Activated CD8-positive, alpha-beta memory T cell treated with anti-CD3 and anti-CD28 coated beads, Interleukin-2, amount 50 U/mL, for 24 hours (primary cell): ENCODE results near the gene UBE2F.
"Not testable (repeated sequence)": the region's sequence is repeated elsewhere in the genome, so short reads cannot be mapped to it uniquely, and the experiment has no call there.

Experiments
- DNase-seq: peaks from one replicate; pipeline ENCODE4 v3.0.0-alpha.2; 2020; ENCODE audit errors: extremely low read depth

UBE2F gene

GRCh38 chr2:237979331-237979730, 12.5 kb downstream of the UBE2F start:
- DNase-seq: no peak

DNA sequence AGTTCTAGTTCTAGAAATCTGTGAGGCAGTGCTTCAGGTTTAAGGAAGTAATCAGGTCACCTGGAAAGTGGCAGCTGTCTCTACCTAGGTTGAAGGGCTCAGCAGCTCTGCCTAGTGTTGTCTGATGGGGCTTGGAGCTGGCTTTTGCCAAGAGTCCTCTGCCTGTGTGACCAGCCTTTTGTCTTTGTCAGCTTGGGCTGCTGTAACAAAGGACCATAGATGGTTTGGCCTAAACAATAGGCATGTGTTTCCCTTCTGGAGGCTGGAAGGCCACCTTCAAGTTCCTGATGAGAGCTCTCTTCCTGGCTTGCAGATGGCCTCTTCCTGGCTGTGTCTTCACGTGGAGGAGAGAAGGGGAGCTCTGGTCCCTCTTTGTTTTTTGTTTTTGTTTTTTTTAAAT, 13.3 kb downstream of the UBE2F start:
- no peak for DNase-seq

DNA sequence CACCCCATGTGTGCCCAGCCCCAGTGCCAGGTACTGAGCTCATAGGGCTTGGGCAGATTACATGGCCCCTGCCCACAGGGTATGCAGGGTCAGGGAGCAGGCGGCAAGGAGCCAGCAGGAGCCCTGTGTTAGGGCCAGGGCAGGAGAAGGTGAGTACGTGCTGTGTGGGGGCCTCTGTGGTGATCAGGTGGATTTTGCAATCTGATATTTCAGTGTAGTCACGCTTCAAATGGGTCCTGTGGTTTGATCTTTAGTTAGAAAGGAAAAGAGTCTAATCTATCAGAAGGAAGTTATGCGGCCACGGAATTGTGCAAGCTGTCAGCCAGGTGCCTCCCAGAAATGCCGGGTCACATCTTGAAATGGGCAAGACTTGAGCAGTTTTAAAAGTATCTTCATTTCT, 13.9 kb downstream of the UBE2F start:
- DNase-seq: no peak

DNA sequence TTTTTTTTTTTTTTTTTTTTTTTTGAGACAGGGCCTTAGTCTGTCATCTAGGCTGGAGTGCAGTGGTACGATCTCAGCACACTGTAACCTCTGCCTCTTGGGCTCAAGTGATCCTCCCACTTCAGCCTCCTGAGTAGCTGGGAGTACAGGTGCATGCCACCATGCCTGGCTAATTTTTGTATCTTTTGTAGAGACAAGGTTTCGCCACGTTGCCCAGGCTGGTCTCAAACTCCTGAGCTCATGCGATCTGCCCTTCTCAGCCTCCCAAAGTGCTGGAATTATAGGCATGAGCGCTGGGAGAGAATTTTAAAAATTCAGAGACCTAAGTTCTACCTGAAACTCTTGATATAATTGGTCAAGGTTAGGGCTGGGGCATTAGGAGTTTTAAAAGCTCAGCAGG, 14.8 kb downstream of the UBE2F start:
- not testable (repeated sequence) for DNase-seq

- DNase-seq: no peak
Measured at GRCh38 chr2:237982039-237982725, 15.4 kb downstream of the UBE2F start.

GRCh38 chr2:237983922-237984321, 17.1 kb downstream of the UBE2F start:
- DNase-seq: no peak

DNA sequence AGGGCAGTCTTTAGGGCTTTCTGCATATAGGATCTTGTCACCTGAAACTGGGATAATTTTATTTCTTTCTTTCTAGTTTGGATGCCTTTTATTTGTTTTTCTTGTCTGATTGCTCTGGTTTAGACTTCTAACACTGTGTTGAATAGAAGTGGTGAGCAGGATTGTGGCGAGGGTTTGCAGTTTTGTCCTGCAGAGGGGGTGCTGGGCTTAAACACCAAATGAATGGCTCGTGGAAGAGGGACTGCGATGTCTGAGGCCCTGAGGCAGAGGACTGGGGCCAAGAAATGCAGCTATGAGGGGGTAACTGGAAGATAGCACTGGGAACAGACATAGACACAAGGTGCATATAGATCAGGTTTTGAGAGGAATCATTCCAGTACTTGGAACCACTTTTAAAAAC, 20.5 kb downstream of the UBE2F start:
- DNase-seq: no peak

GRCh38 chr2:237993701-237994100, 26.9 kb downstream of the UBE2F start:
- no peak for DNase-seq

- no peak for DNase-seq
Measured at GRCh38 chr2:237995036-237995435, 28.2 kb downstream of the UBE2F start.

DNA sequence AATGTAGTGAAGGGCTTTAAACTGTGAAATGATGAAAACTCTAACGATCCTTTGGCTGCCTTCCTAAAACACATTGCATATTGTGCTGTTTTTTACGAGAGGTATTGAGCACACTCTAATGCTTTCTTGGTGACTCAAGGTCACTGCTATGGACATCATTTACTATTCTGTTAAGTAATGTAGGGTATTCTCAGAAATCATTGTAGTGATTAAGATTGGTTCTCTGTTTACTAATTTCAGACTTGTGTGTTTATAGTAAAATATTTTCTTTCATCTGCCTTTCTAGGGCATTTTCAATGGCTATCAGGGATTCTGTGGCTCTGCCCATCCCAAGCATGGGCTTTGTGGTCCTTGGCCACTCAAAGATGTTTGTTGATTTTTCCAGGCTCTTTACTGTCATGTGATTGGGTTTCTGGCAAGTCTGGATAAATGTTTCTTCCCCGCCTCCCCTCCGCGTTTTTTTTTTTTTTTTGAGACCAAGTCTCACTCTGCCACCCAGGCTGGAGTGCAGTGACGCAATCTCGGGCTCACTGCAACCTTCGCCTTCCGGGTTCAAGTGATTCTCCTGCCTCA, 29.3 kb downstream of the UBE2F start:
- DNase-seq: no peak

DNA sequence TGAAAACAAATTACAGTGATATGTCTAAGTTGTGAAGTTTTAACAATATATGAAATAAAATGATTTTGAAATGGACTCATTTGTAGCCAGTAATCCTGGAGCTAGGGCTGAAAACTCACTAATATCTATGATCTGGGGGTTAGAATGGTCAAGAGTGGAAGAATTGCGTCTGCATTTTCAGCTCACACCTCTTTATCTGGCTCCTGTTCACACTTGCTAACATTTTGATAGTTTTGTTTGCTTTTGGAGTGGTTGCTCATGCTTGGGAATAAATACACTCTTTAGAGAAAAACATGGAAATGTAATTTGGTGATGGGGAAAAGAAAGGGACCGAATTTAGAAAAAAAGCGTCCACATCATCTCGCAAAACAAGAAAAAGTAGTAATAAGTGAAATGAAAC, 30.7 kb downstream of the UBE2F start:
- no peak for DNase-seq

- no peak for DNase-seq
Measured at GRCh38 chr2:237998530-237998929, 31.7 kb downstream of the UBE2F start.

GRCh38 chr2:238003234-238004031, 36.6 kb downstream of the UBE2F start:
- DNase-seq: no peak

- DNase-seq: no peak
Measured at GRCh38 chr2:238004077-238004830, 37.4 kb downstream of the UBE2F start.

GRCh38 chr2:238005528-238005927, 38.7 kb downstream of the UBE2F start:
- no peak for DNase-seq

DNA sequence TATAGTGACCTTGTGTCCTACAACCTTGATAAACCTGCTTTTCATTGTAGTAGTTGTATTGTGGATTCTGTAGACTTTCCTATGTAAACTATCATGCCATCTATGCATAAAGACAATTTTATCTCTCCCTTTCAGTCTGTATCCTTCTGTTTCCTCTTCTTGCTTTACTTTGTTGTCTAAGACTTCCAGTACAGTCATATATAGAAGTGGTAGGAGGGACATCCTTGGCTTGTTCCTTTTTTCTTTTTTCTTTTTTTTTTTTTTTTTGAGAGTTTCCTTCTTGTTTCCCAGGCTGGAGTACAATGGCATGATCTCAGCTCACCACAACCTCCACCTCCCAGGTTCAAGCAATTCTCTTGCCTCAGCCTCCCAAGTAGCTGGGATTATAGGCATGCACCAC, 39.7 kb downstream of the UBE2F start:
- no peak for DNase-seq

- DNase-seq: no peak
Measured at GRCh38 chr2:238007924-238008323, 41.1 kb downstream of the UBE2F start.

DNA sequence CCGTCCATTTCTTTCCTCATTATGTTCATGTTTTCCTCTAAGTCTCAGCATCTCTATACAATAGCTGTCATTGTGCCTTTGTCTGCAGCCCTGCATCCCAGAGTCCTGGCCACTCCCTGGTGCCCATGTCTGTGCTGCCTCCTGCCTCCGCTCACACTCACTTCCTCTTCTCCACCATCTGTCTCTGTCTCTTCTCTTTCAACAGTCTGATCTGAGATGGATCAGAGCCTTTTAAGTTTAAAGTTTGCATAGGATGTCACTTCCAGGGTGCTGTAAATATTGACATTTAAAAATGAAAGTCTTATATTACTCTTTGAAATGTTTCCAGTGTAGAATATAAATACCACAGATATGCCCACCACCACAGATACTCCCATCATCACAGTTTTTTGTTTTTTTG, 42.7 kb downstream of the UBE2F start:
- no peak for DNase-seq

DNA sequence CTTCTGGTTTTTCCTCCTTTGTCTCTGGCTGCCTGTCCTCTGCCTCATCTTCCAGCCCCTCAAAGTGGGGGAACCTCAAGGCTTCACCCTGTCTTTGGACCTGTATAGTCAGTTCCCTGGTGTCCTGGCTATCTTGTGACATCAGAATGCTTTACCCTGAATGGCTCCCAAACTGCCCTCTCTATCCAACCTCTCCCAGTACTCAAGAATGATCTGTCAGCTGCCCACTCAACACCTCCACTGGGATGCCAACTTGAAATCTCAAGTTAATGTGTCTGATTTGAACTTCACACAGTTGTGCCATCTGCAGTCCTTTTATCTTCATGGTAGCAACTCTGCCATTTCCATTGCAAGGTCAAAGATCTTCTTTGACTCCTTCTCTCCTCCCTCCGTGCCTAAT, 43.8 kb downstream of the UBE2F start:
- DNase-seq: no peak

GRCh38 chr2:238013806-238014205, 47.0 kb downstream of the UBE2F start:
- DNase-seq: no peak

DNA sequence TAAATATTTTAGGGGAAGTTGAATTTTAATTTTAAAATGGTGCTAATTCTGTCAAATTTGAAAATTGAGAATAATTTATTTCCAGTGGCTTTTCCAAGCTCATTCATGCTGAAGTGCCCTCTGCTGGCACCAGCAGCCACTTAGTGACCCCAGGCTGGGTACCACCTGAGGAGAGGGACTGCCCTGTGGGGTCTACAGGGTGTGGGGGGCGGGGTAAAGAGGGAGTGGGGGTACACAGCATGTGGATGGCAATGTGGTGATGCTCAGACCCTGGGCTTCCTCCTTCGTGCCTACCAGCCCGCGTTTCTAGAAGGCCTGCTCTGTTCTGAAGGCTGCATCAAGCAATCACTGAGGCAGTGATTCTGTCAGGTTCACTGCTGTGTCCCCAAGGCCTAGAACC, 48.9 kb downstream of the UBE2F start:
- DNase-seq: no peak

- no peak for DNase-seq
Measured at GRCh38 chr2:238016526-238016925, 49.7 kb downstream of the UBE2F start.
